SK-N-MC (cell line): ENCODE measurements around the gene FBXW7.

Source experiments
- EZH2 ChIP-seq: fragments of 200-600 bp; sonication (generic); IDR thresholded peaks from one replicate; pipeline ENCODE4 v1.6.1; 2017; ENCODE audit warnings: antibody characterized with exemption
- POLR2AphosphoS5 ChIP-seq: IDR thresholded peaks from 2 replicates; pipeline ENCODE4 v1.6.1; 2012; ENCODE audit warnings: mild to moderate bottlenecking, low read depth, low read length, borderline replicate concordance

DNA sequence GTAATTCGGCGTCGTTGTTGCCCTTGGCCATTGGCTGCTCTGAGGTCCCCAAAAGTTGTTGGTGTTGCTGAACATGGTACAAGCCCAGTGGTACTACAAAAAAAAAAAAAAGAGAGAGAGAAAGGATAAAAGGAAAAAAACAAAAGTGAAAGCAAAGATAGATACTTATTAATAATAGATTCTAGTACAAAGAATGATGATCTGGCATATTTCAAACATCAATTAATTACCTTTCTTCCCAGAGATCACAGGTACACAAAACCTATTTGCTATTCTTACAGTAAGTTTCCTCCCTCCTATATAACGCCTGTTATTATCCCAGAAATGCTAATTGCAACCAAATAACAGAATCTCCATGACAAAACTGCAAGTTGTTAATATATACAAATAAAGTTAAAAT, 188.9 kb downstream of the FBXW7 start:
- no peak for TF ChIP-seq EZH2
- TF ChIP-seq POLR2AphosphoS5: no peak
